SJSA1 (cell line): ENCODE results near the gene RAB44. TPM values are rescaled to one million over a fixed set of nuclear protein-coding genes. Genes with fewer than 3 reads are reported as not detected.

Experiments
- DNase-seq, 2 experiments: peaks; one replicate each; pipeline ENCODE4 v3.0.0-alpha.2; 2015 to 2020; ENCODE audit warnings: low spot score in 2 of 2, low read depth in 1 of 2
- H3K27ac ChIP-seq: fragments of 250-450 bp; sonication (Bioruptor Pico); 2 replicates; pipeline ENCODE4 v1.5.1; 2020; ENCODE audit warnings: mild to moderate bottlenecking, moderate library complexity
- H3K27me3 ChIP-seq: fragments of 250-450 bp; sonication (Bioruptor Pico); replicated peaks from 2 replicates; pipeline ENCODE4 v1.5.1; 2020; ENCODE audit warnings: mild to moderate bottlenecking, moderate library complexity
- H3K36me3 ChIP-seq: fragments of 250-450 bp; sonication (Bioruptor Pico); 2 replicates; pipeline ENCODE4 v1.5.1; 2020; ENCODE audit warnings: mild to moderate bottlenecking
- H3K4me1 ChIP-seq: fragments of 250-450 bp; sonication (Bioruptor Pico); replicated peaks from 2 replicates; pipeline ENCODE4 v1.6.1; 2021; ENCODE audit warnings: mild to moderate bottlenecking
- H3K4me3 ChIP-seq: fragments of 250-450 bp; sonication (Bioruptor Pico); 2 replicates; pipeline ENCODE4 v1.5.1; 2020; ENCODE audit warnings: mild to moderate bottlenecking
- H3K9me3 ChIP-seq: fragments of 250-450 bp; sonication (Bioruptor Pico); replicated peaks from 2 replicates; pipeline ENCODE4 v1.5.1; 2020; ENCODE audit warnings: mild to moderate bottlenecking
- total RNA-seq: library from RNA; depleted of rRNA; stranded (reverse); fragments of >200 nt; shearing (Covaris generic); gene quantifications from 2 replicates; pipeline ENCODE4 v1.2.3, GENCODE V29; 2014

Gene RAB44
- total RNA-seq, 1 experiment from 2014 or later: not detected

DNA sequence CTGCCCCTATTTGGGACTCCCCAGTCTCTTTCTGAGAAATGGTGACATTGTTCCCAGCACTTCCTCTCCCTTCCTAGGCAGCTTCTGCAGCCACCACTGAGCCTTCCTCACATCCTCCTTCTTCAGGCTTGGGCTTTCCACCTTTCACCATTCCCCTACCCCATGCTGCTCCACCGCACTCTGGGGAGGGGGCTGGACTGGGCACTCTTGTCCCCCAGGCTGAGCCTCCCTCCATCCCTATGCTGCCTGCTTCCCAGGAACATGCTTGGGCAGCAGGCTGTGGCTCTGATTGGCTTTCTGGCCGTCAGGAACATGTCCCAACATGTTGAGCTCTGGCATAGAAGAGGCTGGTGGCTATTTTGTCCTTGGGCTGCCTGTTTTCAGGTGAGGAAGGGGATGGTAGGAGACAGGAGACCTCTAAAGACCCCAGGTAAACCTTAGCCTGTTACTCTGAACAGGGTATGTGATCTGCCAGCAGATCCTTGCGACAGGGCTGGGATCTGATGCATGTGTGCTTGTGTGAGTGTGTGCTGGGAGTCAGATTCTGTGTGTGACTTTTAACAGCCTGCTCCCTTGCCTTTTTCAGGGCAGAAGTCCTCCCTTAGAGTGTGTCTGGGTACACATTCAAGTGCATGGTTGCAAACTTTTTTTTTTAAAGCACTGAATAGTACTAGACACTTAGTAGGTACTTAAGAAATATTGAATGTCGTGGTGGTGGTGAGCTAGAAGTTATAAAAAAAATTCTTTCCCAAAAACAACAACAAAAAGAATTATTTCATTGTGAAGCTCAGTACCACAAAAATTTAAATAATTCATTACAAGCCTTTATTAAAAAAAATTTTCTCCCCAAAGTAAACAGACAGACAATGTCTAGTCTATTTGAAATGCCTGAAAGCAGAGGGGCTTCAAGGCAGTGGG lies 21.2 kb upstream of the RAB44 start:
- no peak overlapping the region for H3K4me3 ChIP-seq
- H3K27ac ChIP-seq: peak overlapping the region; percentile 46
- no peaks in the 10 kb centered on the region for H3K9me3 ChIP-seq
- no peaks in the 10 kb centered on the region for H3K27me3 ChIP-seq
- H3K4me1 ChIP-seq: peaks cover 43% of the 10 kb centered on the region
- peak in 1 of 2 experiments; percentile 48 for DNase-seq
- peaks cover 13% of the 10 kb centered on the region for H3K36me3 ChIP-seq

DNA sequence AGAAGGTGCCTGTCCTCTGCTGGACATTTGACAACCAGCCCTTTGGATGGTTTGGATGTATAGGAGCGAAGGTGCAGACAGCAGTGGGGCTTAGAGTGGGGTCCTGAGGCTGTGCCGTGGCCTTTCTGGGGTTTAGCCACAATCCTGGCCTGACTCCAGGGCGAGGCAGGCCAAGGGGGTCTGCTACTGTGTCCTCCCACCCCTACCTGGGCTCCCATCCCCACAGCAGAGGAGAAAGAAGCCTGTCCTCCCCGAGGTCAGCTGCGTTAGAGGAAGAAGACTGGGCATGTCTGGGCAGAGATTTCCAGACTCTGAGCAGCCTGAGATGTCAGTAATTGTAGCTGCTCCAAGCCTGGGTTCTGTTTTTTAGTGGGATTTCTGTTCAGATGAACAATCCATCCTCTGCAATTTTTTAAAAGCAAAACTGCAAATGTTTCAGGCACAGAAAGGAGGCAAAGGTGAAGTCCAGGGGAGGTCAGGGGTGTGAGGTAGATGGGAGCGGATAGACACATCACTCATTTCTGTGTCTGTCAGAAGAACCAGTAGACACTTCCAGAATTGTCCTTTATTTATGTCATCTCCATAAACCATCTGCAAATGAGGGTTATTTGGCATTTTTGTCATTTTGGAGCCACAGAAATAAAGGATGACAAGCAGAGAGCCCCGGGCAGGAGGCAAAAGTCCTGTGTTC lies 20.4 kb upstream of the RAB44 start:
- Histone ChIP-seq H3K4me3 (no peak overlapping the region), H3K4me1 (peaks cover 43% of the 10 kb centered on the region), H3K9me3 (no peaks in the 10 kb centered on the region), H3K27ac (peak overlapping the region; percentile 46), H3K36me3 (peaks cover 18% of the 10 kb centered on the region), H3K27me3 (no peaks in the 10 kb centered on the region)
- peak in 1 of 2 experiments; percentile 25 for DNase-seq

GRCh38 chr6:36677753-36678487 lies 19.7 kb upstream of the RAB44 start:
- Histone ChIP-seq H3K27me3 (no peaks in the 10 kb centered on the region), H3K27ac (peak overlapping the region; percentile 46), H3K36me3 (peaks cover 25% of the 10 kb centered on the region), H3K9me3 (no peaks in the 10 kb centered on the region), H3K4me1 (peaks cover 43% of the 10 kb centered on the region), H3K4me3 (peak overlapping the region; percentile 58)
- DNase-seq: no peak

GRCh38 chr6:36678488-36679042 lies 19.1 kb upstream of the RAB44 start, which contains the start of gene CDKN1A:
CDKN1A (plus strand) TSS chr6:36678714; CDS start chr6:36684102, 5,388 bp downstream.
- no peaks in the 10 kb centered on the region for H3K27me3 ChIP-seq
- peaks cover 43% of the 10 kb centered on the region for H3K4me1 ChIP-seq
- no peaks in the 10 kb centered on the region for H3K9me3 ChIP-seq
- DNase-seq: peak; percentile 94 to 96
- peaks cover 32% of the 10 kb centered on the region for H3K36me3 ChIP-seq
- peak within 1 kb of the TSS; percentile 82 for H3K27ac ChIP-seq
- H3K4me3 ChIP-seq: peak within 1 kb of the TSS; percentile 58

GRCh38 chr6:36679043-36679833 lies 18.4 kb upstream of the RAB44 start:
- Histone ChIP-seq H3K27me3 (no peaks in the 10 kb centered on the region), H3K36me3 (peaks cover 39% of the 10 kb centered on the region), H3K4me1 (peaks cover 43% of the 10 kb centered on the region), H3K4me3 (peak overlapping the region; percentile 58), H3K27ac (peak overlapping the region; percentile 82), H3K9me3 (no peaks in the 10 kb centered on the region)
- DNase-seq: peak; percentile 71 to 75

DNA sequence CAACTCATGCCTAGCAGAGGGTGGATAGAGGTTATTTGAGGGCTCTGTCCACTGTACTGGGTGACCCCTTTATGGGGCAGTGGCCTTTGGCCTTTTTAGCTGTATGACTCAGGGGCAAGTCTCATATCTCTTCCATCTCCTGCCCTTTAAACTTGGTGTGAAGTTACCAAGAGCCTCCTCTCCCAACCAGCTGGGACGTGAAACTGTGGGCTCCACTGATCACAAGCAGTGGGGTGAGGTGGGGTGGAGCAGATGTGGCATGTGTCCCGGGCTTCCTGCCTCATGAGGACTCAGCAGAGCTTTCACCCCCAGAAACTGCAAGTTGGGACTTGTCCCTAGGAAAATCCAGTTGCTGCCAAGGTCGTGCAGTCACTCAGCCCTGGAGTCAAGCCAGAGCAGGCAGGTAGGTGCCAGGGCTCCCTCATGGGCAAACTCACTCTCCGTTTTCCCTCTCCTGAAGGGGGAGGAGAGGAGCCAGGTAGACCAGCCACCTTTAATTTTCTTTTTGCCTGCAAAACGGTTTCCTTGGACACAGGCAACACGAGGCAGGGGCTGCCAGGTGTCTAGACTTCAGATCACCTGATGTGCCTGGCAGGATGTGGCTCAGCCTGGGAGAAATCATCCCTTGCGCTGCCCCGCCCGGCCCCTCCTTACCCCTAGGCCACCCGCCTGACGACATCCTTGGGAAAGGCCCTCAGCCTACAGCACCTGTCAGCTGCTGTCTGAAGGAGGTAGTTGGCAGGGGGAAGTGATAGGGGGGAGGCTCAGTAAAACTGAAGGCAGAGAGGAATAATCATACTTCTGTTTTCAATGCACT lies 15.1 kb upstream of the RAB44 start:
- Histone ChIP-seq H3K4me3 (no peak overlapping the region), H3K27ac (no peak overlapping the region), H3K27me3 (no peaks in the 10 kb centered on the region), H3K36me3 (peaks cover 72% of the 10 kb centered on the region), H3K4me1 (peaks cover 23% of the 10 kb centered on the region), H3K9me3 (no peaks in the 10 kb centered on the region)
- no peak for DNase-seq

DNA sequence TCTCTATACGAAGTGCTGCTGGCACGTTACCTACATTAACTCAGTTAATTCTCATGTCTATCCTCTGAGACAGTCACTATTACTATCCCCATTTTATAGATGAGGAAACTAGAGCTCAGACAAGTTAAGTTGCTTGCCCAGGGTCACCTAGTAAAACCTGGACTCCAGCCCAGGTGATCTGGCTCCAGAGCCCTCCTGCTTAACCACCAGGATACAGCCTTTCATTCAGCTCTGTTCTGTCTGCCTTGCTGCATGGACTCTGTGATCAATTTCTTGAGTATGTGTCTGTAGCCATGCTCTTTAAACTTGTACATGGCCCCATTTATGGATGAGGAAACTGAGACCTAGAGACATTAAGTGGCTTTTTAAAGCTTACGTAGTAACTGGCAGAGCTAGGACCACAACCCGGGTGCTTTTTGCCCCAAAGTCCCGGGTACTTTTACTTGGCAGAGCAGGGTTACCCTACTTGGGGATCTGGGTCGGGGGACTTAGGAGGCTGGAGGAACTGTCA lies 14.4 kb upstream of the RAB44 start:
- H3K27ac ChIP-seq: no peak overlapping the region
- H3K4me1 ChIP-seq: peaks cover 16% of the 10 kb centered on the region
- DNase-seq: no peak
- H3K9me3 ChIP-seq: no peaks in the 10 kb centered on the region
- H3K4me3 ChIP-seq: no peak overlapping the region
- H3K36me3 ChIP-seq: peaks cover 72% of the 10 kb centered on the region
- no peaks in the 10 kb centered on the region for H3K27me3 ChIP-seq

GRCh38 chr6:36683656-36684446 lies 13.8 kb upstream of the RAB44 start:
- no peak overlapping the region for H3K4me3 ChIP-seq

DNA sequence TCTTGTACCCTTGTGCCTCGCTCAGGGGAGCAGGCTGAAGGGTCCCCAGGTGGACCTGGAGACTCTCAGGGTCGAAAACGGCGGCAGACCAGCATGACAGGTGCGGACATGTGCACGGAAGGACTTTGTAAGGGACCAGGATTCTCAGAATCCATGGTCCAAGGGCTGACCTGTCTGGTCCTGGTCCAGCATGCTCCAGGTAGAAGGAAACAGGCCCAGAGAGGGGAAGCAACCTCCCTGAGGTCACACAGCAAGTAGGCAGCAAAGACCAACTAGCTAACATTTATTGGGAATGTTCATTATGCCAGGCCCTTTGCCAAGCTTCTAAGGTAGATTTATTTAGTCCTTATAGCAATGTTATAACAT lies 13.2 kb upstream of the RAB44 start:
- Histone ChIP-seq H3K36me3 (peaks cover 65% of the 10 kb centered on the region), H3K4me3 (no peak overlapping the region), H3K27me3 (no peaks in the 10 kb centered on the region), H3K4me1 (peaks cover 7% of the 10 kb centered on the region), H3K27ac (no peak overlapping the region), H3K9me3 (no peaks in the 10 kb centered on the region; the same call in 1 of the 2 replicates)
- DNase-seq: no peak

More at GRCh38 chr6:36683656-36684446, 13.8 kb upstream of the RAB44 start:
- Histone ChIP-seq H3K9me3 (no peaks in the 10 kb centered on the region), H3K36me3 (peaks cover 71% of the 10 kb centered on the region), H3K27ac (no peak overlapping the region), H3K4me1 (peaks cover 13% of the 10 kb centered on the region), H3K27me3 (no peaks in the 10 kb centered on the region)
- DNase-seq: no peak

- H3K27me3 ChIP-seq: no peaks in the 10 kb centered on the region
- H3K4me3 ChIP-seq: no peak overlapping the region
- no peaks in the 10 kb centered on the region; the same call in 1 of the 2 replicates for H3K9me3 ChIP-seq
- peaks cover 64% of the 10 kb centered on the region for H3K36me3 ChIP-seq
- DNase-seq: no peak
- H3K4me1 ChIP-seq: peaks cover 7% of the 10 kb centered on the region
- no peak overlapping the region for H3K27ac ChIP-seq
Measured at GRCh38 chr6:36685166-36685924, 12.3 kb upstream of the RAB44 start.
